AG09309 (cell line): ENCODE data around the gene DLGAP3.

Experiments used
- DNase-seq: peaks from one replicate; pipeline ENCODE4 v3.0.0-alpha.2; 2010; ENCODE audit warnings: low read depth
- H3K4me3 ChIP-seq: 2 replicates; pipeline ENCODE4 v1.5.1; 2011; ENCODE audit warnings: mild to moderate bottlenecking, low read depth, low read length, moderate library complexity; ENCODE audit not compliant: control insufficient read depth
- CTCF ChIP-seq: IDR thresholded peaks from 2 replicates; pipeline ENCODE4 v1.5.1; 2011; ENCODE audit warnings: mild to moderate bottlenecking, low read depth, low read length, inconsistent platforms; ENCODE audit not compliant: insufficient read depth, control insufficient read depth; ENCODE audit errors: missing control alignments

The DLGAP3 gene

DNA sequence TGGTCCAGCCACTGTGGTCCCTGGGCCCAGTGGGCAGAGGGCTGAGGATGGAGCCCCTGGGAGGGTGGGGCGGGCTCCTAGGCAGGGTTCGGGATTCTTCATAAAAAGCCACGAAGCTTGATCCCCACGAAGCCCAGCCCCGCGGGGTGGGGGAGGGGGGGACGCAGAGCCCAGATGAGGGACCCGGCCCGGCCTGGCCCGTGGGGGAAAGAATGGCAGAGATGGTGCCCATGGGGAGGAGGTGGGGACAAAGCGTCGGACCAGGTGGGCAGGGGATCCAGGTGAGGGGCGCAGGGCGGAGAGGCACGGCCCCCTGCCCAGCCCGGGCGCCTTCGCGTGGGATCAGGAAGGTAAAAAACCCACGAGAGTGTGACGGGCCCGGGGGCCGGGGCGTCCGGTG, 63.9 kb downstream of the DLGAP3 start:
- no peak for TF ChIP-seq CTCF
- no peak for DNase-seq

DNA sequence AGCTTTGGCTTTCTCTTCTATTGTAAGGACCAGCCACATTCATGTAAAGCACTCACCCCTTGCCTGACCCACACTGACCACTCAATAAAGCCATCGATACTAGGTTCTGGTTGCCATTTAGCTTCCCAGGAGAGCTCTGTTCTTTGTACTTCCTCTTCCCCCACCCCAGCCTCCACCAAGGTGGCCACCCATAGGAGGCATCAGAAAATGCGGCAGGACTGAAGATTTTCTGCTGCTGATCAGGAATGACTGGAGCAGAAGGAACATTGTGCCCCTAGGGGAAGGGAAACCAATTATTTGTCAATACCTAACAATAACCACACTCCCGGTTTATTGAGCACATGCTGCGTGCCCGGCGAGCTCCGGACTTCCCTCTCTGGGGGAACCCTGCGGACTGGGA, 64.7 kb downstream of the DLGAP3 start:
- TF ChIP-seq CTCF: no peak
- no peak for DNase-seq
- H3K4me3 ChIP-seq: no peak overlapping the region

More for the DNA sequence above, 63.9 kb downstream of the DLGAP3 start:
- H3K4me3 ChIP-seq: peak overlapping the region; percentile 84

GRCh38 chr1:34863501-34863900, 65.9 kb downstream of the DLGAP3 start:
- no peak for TF ChIP-seq CTCF
- DNase-seq: no peak
- H3K4me3 ChIP-seq: no peak overlapping the region

DNA sequence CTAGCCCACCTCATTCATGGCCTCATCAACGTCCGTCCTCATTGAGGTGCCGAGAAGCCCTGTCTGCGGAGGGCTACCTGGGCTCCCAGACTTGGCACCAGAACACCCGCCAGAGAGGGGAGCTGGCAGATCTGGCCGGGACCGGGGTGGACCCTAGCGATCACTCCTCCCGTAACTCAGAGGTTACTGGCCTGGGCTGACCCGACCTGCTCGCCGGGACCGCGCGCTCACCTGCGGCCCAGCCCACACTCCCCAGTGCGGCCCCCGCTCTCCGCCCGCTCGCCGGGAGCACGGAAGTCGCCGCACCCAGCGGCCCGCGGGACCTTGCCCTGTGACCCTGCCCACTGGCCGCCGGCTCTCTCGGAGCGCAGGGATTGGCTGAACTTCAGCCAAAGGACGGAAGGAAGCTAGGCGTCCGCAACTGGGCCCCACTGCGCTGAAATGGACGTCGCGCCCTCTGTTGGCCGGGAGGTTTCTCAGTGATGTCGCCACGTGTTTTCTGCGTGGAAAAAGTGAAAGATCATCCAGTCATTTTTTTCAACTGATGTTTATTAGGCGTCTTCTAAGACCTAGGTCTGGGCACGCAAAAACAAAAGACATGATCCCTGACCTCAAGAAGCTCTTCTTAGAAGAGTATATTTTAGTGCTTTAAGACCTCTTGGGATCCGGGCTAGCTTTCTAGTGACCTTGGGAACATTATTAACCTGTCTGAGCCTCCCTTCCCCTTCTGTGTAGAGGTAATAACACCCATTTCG, 69.8 kb downstream of the DLGAP3 start, which contains the start of gene SMIM12:
TSS of gene SMIM12 (minus strand) at position 304 of the 755 bp plus-strand sequence. CDS start 3,772 bp downstream, outside the sequence.
- peak within 1 kb of the TSS; percentile 61 for H3K4me3 ChIP-seq
- DNase-seq: peak; percentile 62
- peak; percentile 88 for TF ChIP-seq CTCF

DNA sequence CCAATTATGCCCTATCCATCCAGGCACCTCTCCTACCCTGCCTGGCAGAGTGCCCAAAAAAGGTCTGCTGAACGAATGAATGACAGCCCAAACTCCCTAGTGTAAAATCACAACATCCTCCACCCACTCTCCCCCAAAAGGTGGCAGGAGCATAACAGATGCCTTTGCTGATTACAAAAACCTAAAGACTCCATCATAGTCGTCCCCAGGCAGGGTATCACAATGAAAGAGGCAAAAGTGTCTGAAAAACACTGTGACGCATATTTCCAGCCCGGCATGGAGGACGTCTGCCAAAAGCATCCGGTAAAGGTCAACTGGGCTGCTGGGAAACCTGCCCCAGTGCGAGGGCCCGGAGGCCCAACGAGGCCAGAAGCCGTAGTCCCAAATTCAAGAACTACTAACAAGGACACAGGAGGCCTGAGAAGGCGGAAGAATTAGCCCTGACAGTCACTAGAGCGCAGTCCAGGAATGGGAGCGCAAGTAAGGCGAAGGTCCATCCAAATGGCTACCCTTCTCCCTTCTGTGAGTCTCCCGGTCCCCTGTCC, 70.5 kb downstream of the DLGAP3 start:
- peak overlapping the region; percentile 61 for H3K4me3 ChIP-seq
- DNase-seq: no peak
- TF ChIP-seq CTCF: no peak

GRCh38 chr1:34856697-34857096, 72.8 kb downstream of the DLGAP3 start:
- no peak for TF ChIP-seq CTCF
- H3K4me3 ChIP-seq: no peak overlapping the region
- no peak for DNase-seq
